Measurements from ENCODE around the gene TRPM3.

The TRPM3 gene

DNA sequence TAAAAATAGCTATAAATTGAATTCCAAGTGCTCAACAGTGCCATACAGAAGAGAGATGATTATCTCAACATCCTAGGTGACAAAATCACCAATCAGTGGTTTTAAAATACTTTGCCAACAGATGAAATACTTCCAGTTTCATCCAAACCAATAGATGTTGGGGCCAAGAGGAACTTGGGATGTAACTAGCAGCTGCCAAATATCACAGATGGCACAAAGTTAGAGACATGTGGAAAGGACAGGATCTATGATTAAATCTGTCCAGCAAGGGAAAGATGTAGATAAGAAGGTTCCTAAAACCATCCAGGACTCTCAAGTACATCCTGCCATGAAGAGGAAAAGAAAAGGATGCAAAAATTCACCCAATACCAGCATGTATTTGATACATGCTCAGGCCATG is 23.8 kb downstream of the TRPM3 start:
- DNase-seq (ENCODE audit: low read depth): no peak

DNA sequence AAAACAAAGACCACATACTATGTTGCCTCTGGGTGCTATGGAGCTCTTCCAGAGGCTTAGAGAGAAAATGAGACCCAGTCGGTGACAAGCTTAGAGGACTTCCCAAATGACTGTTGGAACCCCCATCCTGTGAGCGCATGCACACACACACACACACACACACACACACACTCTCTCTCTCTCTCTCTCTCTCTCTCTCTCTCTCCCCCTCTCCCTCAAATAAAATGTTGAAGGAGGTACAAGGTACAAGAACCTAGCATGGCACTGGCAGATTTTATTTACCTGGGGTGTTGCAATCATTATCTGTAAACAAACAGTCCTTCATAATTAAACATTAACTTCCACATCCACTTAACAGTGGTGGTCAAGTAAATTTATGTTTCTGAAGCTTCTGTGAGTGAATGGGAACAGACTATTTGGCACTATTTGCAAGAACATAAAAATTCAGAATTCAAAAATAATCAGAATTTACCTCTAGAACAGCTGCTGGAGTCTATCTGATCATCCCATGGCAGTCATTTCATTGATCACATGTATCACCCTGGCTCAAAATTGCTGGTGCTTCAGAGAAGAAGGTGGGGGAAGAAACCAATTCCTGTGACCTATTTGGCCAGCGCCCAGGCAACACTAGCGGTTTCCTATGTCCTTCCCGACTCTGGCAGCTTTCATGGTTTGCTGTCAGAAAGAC is 24.9 kb downstream of the TRPM3 start:
- no peak for DNase-seq (ENCODE audit: low read depth)

DNA sequence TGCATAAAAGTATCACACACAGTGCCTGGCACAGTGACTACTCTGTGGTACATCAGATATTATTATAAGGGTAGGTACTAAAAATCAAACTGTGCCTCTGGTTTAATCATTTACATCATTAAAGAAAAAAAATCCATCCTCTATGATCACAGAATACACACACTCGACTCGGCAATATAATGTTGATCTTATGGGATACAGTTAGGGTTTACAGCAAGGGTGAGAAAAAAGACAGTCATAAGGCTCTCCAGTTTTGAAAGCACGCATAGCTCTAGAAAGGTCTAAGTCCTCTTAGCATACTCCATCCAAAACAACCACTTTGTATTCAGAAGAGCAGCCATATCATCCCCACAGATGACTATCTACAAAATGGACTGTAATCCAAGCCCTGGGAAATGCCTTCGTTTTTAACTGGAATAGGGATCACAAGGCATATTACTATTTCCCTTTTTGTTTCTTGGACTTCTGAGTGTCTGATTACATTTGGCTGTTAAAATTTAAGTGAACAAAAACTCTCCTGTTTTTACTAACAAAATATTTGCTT is 26.6 kb downstream of the TRPM3 start:
- no peak for DNase-seq (ENCODE audit: low read depth)

DNA sequence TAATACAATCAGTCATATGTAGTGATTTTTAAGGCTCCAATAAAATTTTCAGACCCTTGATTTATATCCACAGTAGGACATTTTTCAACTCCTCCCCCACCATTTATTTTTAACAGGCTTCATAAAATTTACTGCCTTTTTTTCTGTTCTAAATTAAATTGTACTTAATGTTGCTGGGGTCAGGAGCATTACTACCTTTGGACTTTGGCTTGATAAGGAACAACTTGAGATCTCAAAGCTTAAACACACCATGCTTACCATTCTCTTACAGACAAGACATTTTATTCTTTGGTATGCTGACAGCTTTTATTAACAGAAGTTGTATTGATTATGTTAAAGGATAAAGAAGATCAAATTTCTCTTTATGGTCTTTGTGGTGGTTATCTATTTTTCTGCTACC is 30.5 kb downstream of the TRPM3 start:
- DNase-seq (ENCODE audit: low read depth): no peak

- peak; percentile 55 for DNase-seq (ENCODE audit: low read depth)
These were observed 42.0 kb downstream of the TRPM3 start for GRCh38 chr9:71079451-71079850.

GRCh38 chr9:71076096-71076495 is 45.3 kb downstream of the TRPM3 start:
- DNase-seq (ENCODE audit: low read depth): no peak

DNA sequence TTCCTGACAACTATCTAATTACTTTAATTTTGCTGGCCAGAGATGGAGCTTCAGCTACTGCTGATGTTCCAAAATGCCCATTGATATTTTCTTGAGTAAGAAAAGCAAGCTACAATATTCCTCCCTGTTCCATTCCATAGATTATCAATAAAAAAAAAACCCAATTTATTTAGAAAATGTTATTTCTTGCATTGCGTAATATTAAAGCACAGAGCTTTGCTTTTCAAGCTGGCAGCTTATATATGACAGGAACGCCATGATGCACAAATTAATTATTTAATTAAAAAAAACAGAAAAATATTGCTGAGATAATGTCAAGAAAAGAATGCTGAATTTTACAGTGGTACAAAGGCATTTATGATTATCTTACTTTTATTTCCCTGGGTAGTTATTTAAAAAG is 47.9 kb downstream of the TRPM3 start:
- no peak for DNase-seq (ENCODE audit: low read depth)

DNA sequence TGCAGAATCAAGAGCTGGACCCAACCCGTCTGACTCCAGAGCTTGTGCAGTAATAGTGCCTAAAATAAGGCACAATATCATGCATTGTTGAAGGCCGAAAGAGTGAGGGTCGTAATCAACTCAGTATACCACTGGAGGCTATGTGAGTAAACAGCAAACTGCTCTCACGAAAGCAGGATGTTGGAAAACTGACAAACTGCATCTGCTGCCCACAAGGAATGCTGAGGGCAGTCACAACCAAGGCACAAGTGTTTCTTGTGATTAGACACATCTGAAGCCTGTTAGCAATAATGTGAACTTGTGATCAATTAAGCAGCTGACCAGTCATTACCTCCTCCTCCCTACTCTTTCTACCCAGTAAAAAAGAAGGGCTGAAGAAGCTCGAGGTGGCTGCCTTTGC is 48.8 kb downstream of the TRPM3 start:
- no peak for DNase-seq (ENCODE audit: low read depth)

GRCh38 chr9:71071633-71072032 is 49.8 kb downstream of the TRPM3 start:
- DNase-seq (ENCODE audit: low read depth): no peak

- DNase-seq (ENCODE audit: low read depth): no peak
These were observed 62.8 kb downstream of the TRPM3 start for GRCh38 chr9:71058660-71059059.

GRCh38 chr9:71052287-71052686 is 69.1 kb downstream of the TRPM3 start:
- DNase-seq (ENCODE audit: low read depth): no peak

GRCh38 chr9:71048280-71048679 is 73.1 kb downstream of the TRPM3 start:
- DNase-seq (ENCODE audit: low read depth): peak; percentile 2

GRCh38 chr9:71042448-71042990 is 78.9 kb downstream of the TRPM3 start:
- DNase-seq (ENCODE audit: low read depth): no peak

GRCh38 chr9:71037521-71037920 is 83.9 kb downstream of the TRPM3 start:
- DNase-seq (ENCODE audit: low read depth): no peak

- DNase-seq (ENCODE audit: low read depth): peak; percentile 48
These were observed 84.9 kb downstream of the TRPM3 start for GRCh38 chr9:71036501-71036900.

GRCh38 chr9:71032779-71033178 is 88.6 kb downstream of the TRPM3 start:
- DNase-seq (ENCODE audit: low read depth): no peak

DNA sequence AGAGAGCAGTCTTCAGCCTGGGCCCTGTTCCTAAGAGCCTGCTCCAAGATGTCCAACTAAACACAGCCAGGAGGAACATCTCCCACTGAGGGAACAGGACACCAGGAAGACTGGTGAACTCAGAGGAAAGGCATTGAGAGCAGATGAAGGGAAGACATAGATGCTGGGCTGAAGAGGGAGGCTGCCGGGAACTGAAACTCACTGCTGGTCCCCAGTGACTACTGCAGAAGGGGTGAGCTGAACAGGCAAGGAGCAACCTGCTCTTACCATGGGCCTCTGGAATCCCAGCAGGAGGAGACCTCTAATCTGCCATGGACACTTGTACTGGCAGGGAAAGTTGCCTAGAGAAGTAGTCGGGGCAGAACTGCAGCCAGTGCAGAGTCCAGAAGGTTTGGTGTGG is 95.7 kb downstream of the TRPM3 start:
- DNase-seq (ENCODE audit: low read depth): no peak

- DNase-seq (ENCODE audit: low read depth): no peak
These were observed 96.2 kb downstream of the TRPM3 start for GRCh38 chr9:71025201-71025600.

DNA sequence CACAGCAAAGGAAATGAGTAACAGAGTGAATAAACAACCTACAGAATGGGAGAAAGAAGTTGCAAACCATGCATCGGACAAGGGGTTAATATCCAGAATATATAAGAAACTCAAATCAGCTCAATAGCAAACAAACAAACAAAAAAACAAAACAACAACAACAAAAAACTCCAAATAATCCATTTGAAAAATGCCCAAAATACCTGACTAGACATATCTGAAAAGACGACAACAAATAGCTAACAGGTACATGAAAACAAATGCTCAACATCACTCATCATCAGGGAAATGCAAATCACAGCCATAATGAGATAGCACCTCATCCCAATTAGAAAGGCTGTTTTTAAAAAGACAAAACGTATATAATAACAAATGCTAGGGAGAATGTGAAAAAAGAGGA is 111.2 kb downstream of the TRPM3 start:
- DNase-seq (ENCODE audit: low read depth): no peak

DNA sequence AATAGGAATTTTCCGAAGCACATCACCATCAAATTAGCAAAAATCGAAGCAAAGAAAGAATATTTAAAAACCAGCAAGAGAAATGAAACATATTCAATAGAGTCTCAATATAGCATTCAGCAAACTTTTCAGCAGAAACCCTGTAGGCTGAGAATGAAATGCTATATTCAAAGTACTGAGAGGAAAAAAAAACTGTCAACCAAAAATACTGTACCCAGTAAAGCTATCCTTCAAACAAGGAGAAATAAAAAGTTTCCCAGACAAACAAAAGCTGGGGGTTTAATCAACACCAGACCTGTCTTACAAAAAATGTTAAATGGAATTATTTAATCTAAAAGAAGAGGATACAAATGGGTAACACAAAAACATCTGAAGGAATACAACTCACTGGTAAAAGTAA is 116.0 kb downstream of the TRPM3 start:
- no peak for DNase-seq (ENCODE audit: low read depth)

GRCh38 chr9:71004196-71004595 is 117.2 kb downstream of the TRPM3 start:
- peak; percentile 57 for DNase-seq (ENCODE audit: low read depth)

GRCh38 chr9:71003346-71003745 is 118.1 kb downstream of the TRPM3 start:
- no peak for DNase-seq (ENCODE audit: low read depth)

GRCh38 chr9:71001780-71002386 is 119.5 kb downstream of the TRPM3 start:
- peak; percentile 28 for DNase-seq (ENCODE audit: low read depth)

DNA sequence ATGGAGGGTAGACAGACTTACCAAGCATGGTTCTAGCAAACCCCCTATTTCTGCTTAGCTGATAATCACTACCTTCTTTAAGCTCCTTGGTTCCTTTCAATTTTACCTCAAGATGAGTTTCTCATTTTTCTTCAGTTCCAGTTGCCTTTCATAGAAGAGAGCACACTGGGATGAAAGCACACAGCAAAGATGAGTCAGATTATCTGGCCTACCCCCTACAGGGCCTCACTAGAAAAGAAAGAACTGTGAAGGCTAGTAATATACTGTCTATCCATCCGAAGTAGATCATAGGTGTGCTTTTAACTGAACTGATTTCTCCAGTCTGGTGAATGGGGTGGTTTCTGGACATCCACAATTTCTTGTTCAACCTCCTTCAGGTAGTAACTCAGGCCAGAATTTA is 122.5 kb downstream of the TRPM3 start:
- DNase-seq (ENCODE audit: low read depth): peak; percentile 41
